ENCODE measurements around the gene ZFP36. TPM values are rescaled to one million over a fixed set of nuclear protein-coding genes. Genes with fewer than 3 reads are reported as not detected.

The ZFP36 gene
- total and polyA plus RNA-seq, 12 donors: 22.8 to 194 (median 51.7) TPM

DNA sequence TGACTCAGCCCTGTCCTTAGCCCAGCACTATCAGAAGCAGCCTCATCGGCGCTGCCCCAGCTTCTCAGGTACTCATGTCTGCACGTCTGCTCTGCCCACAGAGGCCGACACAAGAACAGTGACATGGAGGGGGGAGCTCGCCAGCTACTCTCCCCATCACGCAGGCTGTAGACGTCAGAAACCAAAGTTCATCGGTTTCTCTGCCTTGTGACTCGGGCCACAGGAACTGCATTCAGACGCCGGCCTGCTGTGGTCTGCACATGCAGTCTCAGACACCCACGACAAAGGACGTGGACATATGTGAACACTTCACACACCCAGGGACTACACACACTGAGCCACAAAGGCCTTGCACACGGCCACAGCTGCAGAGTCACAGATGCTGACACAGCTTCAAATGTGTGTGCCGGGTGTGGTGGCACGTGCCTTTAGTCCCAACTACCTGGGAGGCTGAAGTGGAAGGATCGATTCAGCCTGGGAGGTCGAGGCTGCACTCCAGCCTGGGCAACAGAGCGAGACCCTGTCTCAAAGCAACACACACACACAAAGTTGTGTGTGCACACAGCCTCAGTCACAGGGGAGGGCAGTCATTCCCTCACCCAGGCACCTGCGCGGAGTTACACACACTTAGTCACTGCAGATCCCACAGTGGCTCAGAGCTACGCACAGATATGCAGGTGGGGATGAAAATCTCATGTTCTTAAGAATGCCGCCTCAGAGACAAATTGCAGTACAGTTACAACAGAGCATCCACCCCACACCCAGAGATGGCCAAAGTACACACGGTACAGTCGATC lies 4.9 kb upstream of the ZFP36 start:
- H3K4me3 ChIP-seq: peak overlapping the region in 6 of 10 donors; percentile 46 to 71 (median 60)
- H3K36me3 ChIP-seq: peaks cover 0 to 17% (median 0%) of the 10 kb centered on the region in 9 donors
- peak; percentile 31 to 50 for DNase-seq
- H3K4me1 ChIP-seq: peaks cover 16 to 92% (median 48%) of the 10 kb centered on the region in 9 donors
- peak overlapping the region; percentile 95 to 100 (median 99) for H3K27ac ChIP-seq
- TF ChIP-seq, protein P1, sequence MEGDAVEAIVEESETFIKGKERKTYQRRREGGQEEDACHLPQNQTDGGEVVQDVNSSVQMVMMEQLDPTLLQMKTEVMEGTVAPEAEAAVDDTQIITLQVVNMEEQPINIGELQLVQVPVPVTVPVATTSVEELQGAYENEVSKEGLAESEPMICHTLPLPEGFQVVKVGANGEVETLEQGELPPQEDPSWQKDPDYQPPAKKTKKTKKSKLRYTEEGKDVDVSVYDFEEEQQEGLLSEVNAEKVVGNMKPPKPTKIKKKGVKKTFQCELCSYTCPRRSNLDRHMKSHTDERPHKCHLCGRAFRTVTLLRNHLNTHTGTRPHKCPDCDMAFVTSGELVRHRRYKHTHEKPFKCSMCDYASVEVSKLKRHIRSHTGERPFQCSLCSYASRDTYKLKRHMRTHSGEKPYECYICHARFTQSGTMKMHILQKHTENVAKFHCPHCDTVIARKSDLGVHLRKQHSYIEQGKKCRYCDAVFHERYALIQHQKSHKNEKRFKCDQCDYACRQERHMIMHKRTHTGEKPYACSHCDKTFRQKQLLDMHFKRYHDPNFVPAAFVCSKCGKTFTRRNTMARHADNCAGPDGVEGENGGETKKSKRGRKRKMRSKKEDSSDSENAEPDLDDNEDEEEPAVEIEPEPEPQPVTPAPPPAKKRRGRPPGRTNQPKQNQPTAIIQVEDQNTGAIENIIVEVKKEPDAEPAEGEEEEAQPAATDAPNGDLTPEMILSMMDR (IDR thresholded peaks at IDR 0.05): no peak
- no peaks in the 10 kb centered on the region for H3K27me3 ChIP-seq
- no peaks in the 10 kb centered on the region for H3K9me3 ChIP-seq
- WGBS, 2 donors: 53 to 61% methylated on average over 25 of the region's 25 CpGs
- no peak for ATAC-seq
- intact Hi-C loops (cut with DNase I): no loop called here

DNA sequence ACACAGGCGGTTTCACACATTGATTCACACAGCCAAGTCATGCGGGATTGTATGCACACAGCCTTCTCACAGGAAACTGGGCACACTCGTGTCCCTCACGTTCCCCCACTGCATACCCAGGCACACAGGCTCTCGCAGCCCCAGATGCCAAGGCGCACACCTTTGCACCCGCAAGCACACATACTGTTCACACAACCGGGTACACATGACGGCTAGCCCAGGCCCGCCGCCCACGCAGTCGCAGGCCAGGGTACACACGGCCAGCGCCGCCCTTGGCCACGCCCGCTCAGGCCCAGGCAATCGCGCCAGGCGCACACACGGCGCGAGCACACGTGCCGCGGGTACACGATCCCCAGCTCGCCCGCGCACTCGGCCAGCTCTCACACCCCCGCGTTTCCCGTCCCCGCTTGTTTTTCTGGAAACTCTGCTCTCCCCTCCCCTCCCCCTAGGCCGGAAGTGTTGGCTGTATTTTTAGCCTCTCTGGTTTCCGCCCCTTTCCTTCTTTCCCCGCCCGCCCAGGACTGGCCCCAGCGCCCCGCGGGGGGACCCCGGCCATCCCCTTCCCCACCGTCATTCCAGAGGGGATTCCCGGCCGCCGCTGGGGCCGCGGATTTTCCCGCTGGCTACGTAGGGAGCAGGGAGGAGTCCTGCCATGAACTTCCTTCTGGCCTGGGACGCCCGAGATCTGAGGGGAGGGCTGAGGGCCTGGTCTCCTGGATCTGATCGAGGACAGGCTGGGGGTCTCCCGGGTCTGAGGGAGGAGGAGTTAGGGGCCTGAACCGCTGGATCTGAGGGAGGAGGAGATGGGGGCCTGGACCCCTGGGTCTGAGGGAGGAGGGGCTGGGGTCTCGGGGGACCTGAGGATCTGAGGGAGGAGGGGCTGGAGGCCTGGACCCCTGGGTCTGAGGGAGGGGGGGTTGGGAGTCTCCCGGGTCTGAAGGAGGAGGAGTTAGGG lies 4.0 kb upstream of the ZFP36 start:
- no peaks in the 10 kb centered on the region for H3K9me3 ChIP-seq
- peaks cover 11 to 84% (median 40%) of the 10 kb centered on the region in 9 donors for H3K4me1 ChIP-seq
- no peaks in the 10 kb centered on the region for H3K27me3 ChIP-seq
- peak overlapping the region; percentile 95 to 100 (median 99) for H3K27ac ChIP-seq
- ATAC-seq (peak; percentile 34 to 58 (median 48)), DNase-seq (peak; percentile 92 to 97)
- H3K36me3 ChIP-seq: peaks cover 0 to 20% (median under 1%) of the 10 kb centered on the region in 9 donors
- 2% methylated on average over 59 of the region's 59 CpGs for WGBS, 2 donors
- intact Hi-C loops (cut with DNase I): no loop called here
- peak overlapping the region; percentile 42 to 71 (median 54) for H3K4me3 ChIP-seq
- TF ChIP-seq, protein P1 (IDR thresholded peaks at IDR 0.05): no peak

DNA sequence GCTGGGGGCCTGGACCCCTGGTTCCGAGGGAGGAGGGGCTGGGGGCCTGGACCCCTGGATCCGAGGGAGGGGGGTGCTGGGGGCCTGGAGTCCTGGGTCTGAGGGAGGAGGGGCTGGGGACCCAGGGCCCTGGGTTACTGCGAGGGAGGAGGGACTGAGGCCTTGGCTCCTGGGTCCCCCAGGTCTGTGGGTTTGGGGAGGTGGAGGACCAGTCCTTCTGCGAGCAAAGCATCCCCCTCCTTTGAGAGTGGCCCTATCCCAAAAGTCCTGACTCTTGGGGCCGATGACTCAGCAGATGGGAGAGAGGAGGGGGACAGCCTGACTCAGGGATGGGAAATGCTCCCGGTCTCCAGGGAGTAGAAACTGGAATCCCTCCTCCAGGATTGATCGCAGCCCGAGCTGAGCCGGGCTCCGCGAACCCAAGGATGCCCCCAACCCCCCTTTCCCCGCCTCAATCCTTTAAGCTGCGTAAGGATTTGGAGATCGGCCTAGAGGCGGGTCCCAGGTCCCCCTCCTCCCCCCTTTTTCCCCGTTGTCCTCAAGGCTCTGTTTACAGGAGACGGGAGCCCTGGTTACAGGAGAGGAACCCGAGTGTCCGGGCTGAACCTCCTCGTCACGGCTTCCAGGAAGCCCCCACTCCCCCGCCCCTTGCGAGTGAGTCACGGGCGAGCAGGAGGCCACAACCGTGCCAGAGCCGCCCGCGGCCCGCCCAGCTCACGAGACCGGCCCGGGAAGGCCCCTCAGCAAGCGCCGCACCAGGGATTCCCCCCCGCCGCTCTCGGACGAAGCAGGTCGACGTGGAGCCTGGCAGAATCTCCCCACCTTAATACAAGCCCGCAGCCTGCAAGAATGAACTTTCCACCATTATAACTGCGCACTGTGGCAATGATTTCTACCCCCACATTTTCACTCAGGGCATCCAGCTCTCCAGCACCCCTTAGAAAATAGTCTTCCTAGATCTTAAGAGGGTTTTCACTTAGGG lies 3.0 kb upstream of the ZFP36 start:
- intact Hi-C loops (cut with DNase I): no loop called here

More for the DNA sequence above, 3.0 kb upstream of the ZFP36 start:
- DNase-seq (peak; percentile 98 to 99), ATAC-seq (peak; percentile 58 to 79 (median 68))
- Histone ChIP-seq H3K27me3 (no peaks in the 10 kb centered on the region), H3K9me3 (no peaks in the 10 kb centered on the region), H3K36me3 (peaks cover 6 to 24% (median 9%) of the 10 kb centered on the region in 9 donors), H3K27ac (peak overlapping the region; percentile 95 to 100 (median 99)), H3K4me1 (peaks cover 11 to 79% (median 36%) of the 10 kb centered on the region in 9 donors), H3K4me3 (peak overlapping the region; percentile 3 to 71 (median 54))
- TF ChIP-seq, protein P1 (IDR thresholded peaks at IDR 0.05): no peak
- 3 to 4% methylated on average over 43 of the region's 43 CpGs for WGBS, 2 donors

Measured in heart right ventricle (tissue), 16 donors.